GM19035 (cell line): Measurements from ENCODE around the gene TERT.
"Not testable (repeated sequence)": the region's sequence is repeated elsewhere in the genome, so short reads cannot be mapped to it uniquely, and the experiment has no call there.

Experiments
- ATAC-seq: cut with Tn5 transposase; IDR thresholded peaks from one replicate; pipeline ENCODE4 v1.9.1; 2021; ENCODE audit not compliant: unreplicated experiment

The TERT gene

GRCh38 chr5:1243487-1244130 is 51.3 kb downstream of the TERT start:
- no peak for ATAC-seq

GRCh38 chr5:1242733-1243486 is 52.0 kb downstream of the TERT start:
- ATAC-seq = no peak

GRCh38 chr5:1241509-1242080 is 53.3 kb downstream of the TERT start:
- ATAC-seq = no peak

GRCh38 chr5:1240496-1241260 is 54.2 kb downstream of the TERT start:
- ATAC-seq = no peak

- ATAC-seq = no peak
Measured at GRCh38 chr5:1239505-1240251, 55.2 kb downstream of the TERT start.

GRCh38 chr5:1235838-1236237 is 59.0 kb downstream of the TERT start:
- ATAC-seq = no peak

- no peak for ATAC-seq
Measured at GRCh38 chr5:1235379-1235778, 59.5 kb downstream of the TERT start.

GRCh38 chr5:1232780-1233179 is 62.1 kb downstream of the TERT start:
- no peak for ATAC-seq

- no peak for ATAC-seq
Measured at GRCh38 chr5:1231354-1231905, 63.4 kb downstream of the TERT start.

GRCh38 chr5:1230551-1230950 is 64.3 kb downstream of the TERT start:
- ATAC-seq = no peak

- ATAC-seq = no peak
Measured at GRCh38 chr5:1229822-1230221, 65.0 kb downstream of the TERT start.

GRCh38 chr5:1229023-1229422 is 65.8 kb downstream of the TERT start:
- ATAC-seq = not testable (repeated sequence)

- no peak for ATAC-seq
Measured at GRCh38 chr5:1228120-1228519, 66.7 kb downstream of the TERT start.

- ATAC-seq = no peak
Measured at GRCh38 chr5:1227667-1228066, 67.2 kb downstream of the TERT start.

GRCh38 chr5:1226839-1227581 is 67.9 kb downstream of the TERT start:
- ATAC-seq = no peak

- no peak for ATAC-seq
Measured at GRCh38 chr5:1226231-1226630, 68.6 kb downstream of the TERT start.

GRCh38 chr5:1225081-1225480 is 69.8 kb downstream of the TERT start, which contains the start of gene SLC6A18:
TSS of gene SLC6A18 (plus strand) at chr5:1225381. CDS start at chr5:1225478, 97 bp downstream.
- no peak for ATAC-seq

GRCh38 chr5:1224631-1225030 is 70.2 kb downstream of the TERT start:
- no peak for ATAC-seq

GRCh38 chr5:1223278-1223670 is 71.6 kb downstream of the TERT start:
- ATAC-seq = no peak
